ENCODE measurements around the gene RAC2.

GRCh38 chr22:37237371-37238268 lies 6.4 kb downstream of the RAC2 start:
- TF ChIP-seq CTCF (IDR thresholded peaks at IDR 0.05; ENCODE audit: low read length) (no peak), EZH2 (IDR thresholded peaks at IDR 0.05; ENCODE audit: borderline replicate concordance, low read length) (no peak)
